GM19043 (cell line): ENCODE measurements around the gene SPTLC2.

ENCODE experiments used
- ATAC-seq: cut with Tn5 transposase; IDR thresholded peaks from one replicate; pipeline ENCODE4 v1.9.1; 2021; ENCODE audit warnings: low read depth; ENCODE audit not compliant: unreplicated experiment

Gene SPTLC2

GRCh38 chr14:77590845-77591485 is 25.5 kb downstream of the SPTLC2 start:
- no peak for ATAC-seq

GRCh38 chr14:77589099-77589498 is 27.3 kb downstream of the SPTLC2 start:
- ATAC-seq: no peak

GRCh38 chr14:77588411-77589025 is 27.9 kb downstream of the SPTLC2 start:
- ATAC-seq: peak; percentile 47

- ATAC-seq: no peak
Measured at GRCh38 chr14:77585385-77585784, 31.1 kb downstream of the SPTLC2 start.

GRCh38 chr14:77584809-77585208 is 31.6 kb downstream of the SPTLC2 start:
- no peak for ATAC-seq

- no peak for ATAC-seq
Measured at GRCh38 chr14:77583657-77584056, 32.8 kb downstream of the SPTLC2 start.

- no peak for ATAC-seq
Measured at GRCh38 chr14:77582511-77582910, 33.9 kb downstream of the SPTLC2 start.

- peak; percentile 97 for ATAC-seq
Measured at GRCh38 chr14:77580964-77581505, 35.4 kb downstream of the SPTLC2 start.

GRCh38 chr14:77580477-77580876 is 36.0 kb downstream of the SPTLC2 start:
- no peak for ATAC-seq

- no peak for ATAC-seq
Measured at GRCh38 chr14:77579780-77580179, 36.7 kb downstream of the SPTLC2 start.

- ATAC-seq: no peak
Measured at GRCh38 chr14:77579065-77579464, 37.4 kb downstream of the SPTLC2 start.

GRCh38 chr14:77574446-77575115 is 41.9 kb downstream of the SPTLC2 start:
- no peak for ATAC-seq

GRCh38 chr14:77573964-77574363 is 42.5 kb downstream of the SPTLC2 start:
- ATAC-seq: no peak

- no peak for ATAC-seq
Measured at GRCh38 chr14:77570706-77571268, 45.6 kb downstream of the SPTLC2 start.

- ATAC-seq: no peak
Measured at GRCh38 chr14:77565994-77566305, 50.5 kb downstream of the SPTLC2 start.

GRCh38 chr14:77565289-77565993 is 51.0 kb downstream of the SPTLC2 start:
- no peak for ATAC-seq

GRCh38 chr14:77562681-77563080 is 53.8 kb downstream of the SPTLC2 start:
- no peak for ATAC-seq

GRCh38 chr14:77561881-77562280 is 54.6 kb downstream of the SPTLC2 start:
- ATAC-seq: no peak

GRCh38 chr14:77559381-77559780 is 57.1 kb downstream of the SPTLC2 start:
- no peak for ATAC-seq

GRCh38 chr14:77557391-77557790 is 59.0 kb downstream of the SPTLC2 start:
- ATAC-seq: no peak

- no peak for ATAC-seq
Measured at GRCh38 chr14:77556946-77557345, 59.5 kb downstream of the SPTLC2 start.
